GM23248 (cell line): ENCODE data around the gene ACSS2.

Source experiments
- EZH2 ChIP-seq: fragments of 200-600 bp; sonication (generic); IDR thresholded peaks from 2 replicates; pipeline ENCODE4 v1.6.1; 2018; ENCODE audit warnings: antibody characterized with exemption, mild to moderate bottlenecking; ENCODE audit not compliant: insufficient read depth, poor library complexity, severe bottlenecking
- EZH2phosphoT487 ChIP-seq: fragments of 200-600 bp; sonication (generic); IDR thresholded peaks from 2 replicates; pipeline ENCODE4 v1.6.1; 2018; ENCODE audit warnings: antibody characterized with exemption, moderate library complexity, mild to moderate bottlenecking, low read depth; ENCODE audit not compliant: insufficient read depth

GRCh38 chr20:34955231-34956040, 79.0 kb downstream of the ACSS2 start, which contains the start of the genes GSS and MYH7B:
- TF ChIP-seq EZH2 (no peak), EZH2phosphoT487 (no peak)
